ENCODE data around the gene DISC1.

DNA sequence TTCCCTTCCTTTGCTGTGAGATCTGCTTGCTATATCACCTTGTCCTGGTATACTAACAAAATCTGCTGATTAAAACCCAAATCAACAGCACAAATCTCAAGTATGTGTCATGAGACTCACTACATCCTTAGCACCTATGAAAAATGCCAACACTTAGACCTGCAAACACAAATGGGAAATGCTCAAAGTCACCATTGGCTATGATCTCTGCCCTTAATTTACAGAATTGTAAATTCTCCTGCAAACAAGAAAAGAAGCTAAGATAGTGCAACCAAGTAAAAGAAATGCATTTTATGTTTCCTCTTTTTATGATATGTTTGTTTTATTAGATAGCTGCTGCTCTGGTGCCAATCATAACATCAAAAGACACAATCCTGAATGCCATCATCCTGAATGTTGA, 80.8 kb downstream of the DISC1 start:
- TF ChIP-seq CTCF (IDR thresholded peaks at IDR 0.05; ENCODE audit: extremely low read depth in 1 of 2, insufficient read depth in 1 of 2, low read depth in 1 of 2, low read length in 2 of 2) (no peak), POLR2A (IDR thresholded peaks at IDR 0.05; ENCODE audit: low read depth, low read length) (no peak), MAX (IDR thresholded peaks at IDR 0.05; ENCODE audit: insufficient read depth, insufficient read length) (no peak)
